ENCODE data around the gene OR2M5.
A peak's percentile ranks its signal among the peaks of the same experiment; 100 is the strongest.

Gene OR2M5, protein sequence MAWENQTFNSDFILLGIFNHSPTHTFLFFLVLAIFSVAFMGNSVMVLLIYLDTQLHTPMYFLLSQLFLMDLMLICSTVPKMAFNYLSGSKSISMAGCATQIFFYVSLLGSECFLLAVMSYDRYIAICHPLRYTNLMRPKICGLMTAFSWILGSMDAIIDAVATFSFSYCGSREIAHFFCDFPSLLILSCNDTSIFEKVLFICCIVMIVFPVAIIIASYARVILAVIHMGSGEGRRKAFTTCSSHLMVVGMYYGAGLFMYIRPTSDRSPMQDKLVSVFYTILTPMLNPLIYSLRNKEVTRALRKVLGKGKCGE

DNA sequence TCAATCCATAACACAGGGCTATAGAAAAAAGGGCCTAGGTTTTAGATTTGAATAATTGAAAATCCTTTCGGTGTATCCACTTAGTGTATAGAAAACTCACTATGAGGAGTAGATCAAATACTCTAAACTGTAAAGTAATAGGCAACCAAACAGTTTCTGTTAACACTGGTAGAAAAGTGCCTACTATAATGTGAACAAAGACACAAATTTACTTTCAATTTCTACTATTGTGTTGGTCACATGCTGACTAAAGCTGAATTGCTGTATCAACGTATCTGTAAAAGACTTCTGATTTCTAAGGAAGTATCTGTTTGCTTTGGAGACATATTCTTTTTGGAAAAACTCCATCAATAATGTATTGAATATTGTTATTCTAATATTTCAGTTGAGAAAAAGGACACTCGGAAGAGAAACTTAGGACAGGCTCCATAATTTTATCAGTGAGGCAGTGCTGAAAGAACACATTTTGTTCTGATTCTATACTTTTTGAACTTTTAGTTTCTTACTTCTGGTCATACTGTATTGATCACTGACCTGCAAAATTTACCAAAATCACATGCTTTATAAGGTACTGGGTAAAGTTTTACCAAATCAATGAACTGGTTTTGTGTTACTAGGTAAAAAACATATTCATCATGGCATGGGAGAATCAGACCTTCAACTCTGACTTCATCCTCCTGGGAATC, at the start of gene OR2M5:
Gene OR2M5, plus strand, starts transcription at position 636 of the 686 bp plus-strand sequence. Its CDS starts 0 bp downstream, at position 636.
- no peak for DNase-seq (ENCODE audit: low read depth, low spot score)
- H3K9me3 ChIP-seq (ENCODE audit: low read depth, low read length), result no peaks in the 10 kb centered on the region
- no peaks in the 10 kb centered on the region for H3K36me3 ChIP-seq (ENCODE audit: insufficient read depth, low read length)
- H3K27ac ChIP-seq, result no peak within 1 kb of the TSS
- no peak within 1 kb of the TSS for H3K4me3 ChIP-seq
- TF ChIP-seq FOXP2 (optimal IDR thresholded peaks at IDR 0.05; ENCODE audit: control extremely low read depth, extremely low read length, insufficient read depth) (no peak), POLR2AphosphoS5 (IDR thresholded peaks at IDR 0.05; ENCODE audit: borderline replicate concordance, low read depth, low read length) (no peak), EZH2 (IDR thresholded peaks at IDR 0.05) (no peak)
- no peak within 1 kb of the TSS for H3K9ac ChIP-seq (ENCODE audit: insufficient read length)

DNA sequence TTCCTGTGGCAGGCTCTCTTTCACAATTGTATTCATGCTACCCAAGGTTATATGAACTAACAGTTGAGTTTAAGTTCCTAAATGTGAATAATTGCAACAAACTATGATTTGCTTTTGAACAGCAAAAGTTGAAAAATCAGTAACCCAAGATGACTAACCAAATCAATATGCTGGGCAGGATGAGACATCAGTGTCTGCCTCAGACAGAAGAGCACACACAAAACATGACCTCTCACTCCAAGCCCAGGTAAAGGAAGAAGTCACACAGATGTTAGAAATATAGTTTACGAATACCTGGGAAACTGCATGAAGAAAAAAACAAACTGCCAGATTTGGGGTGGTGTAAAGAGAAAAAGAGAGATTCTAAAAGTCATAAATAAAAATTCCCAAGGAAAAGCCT, 46.4 kb upstream of the OR2M5 start:
- no peaks in the 10 kb centered on the region for H3K36me3 ChIP-seq (ENCODE audit: insufficient read depth, low read length)
- no peak overlapping the region for H3K4me3 ChIP-seq
- no peak for TF ChIP-seq EZH2 (IDR thresholded peaks at IDR 0.05)
- no peak for TF ChIP-seq POLR2AphosphoS5 (IDR thresholded peaks at IDR 0.05; ENCODE audit: borderline replicate concordance, low read depth, low read length)
- TF ChIP-seq FOXP2 (optimal IDR thresholded peaks at IDR 0.05; ENCODE audit: control extremely low read depth, extremely low read length, insufficient read depth), result no peak
- no peak for DNase-seq (ENCODE audit: low read depth, low spot score)
- H3K9me3 ChIP-seq (ENCODE audit: low read depth, low read length), result no peaks in the 10 kb centered on the region
- H3K27ac ChIP-seq, result no peak overlapping the region
- no peak overlapping the region for H3K9ac ChIP-seq (ENCODE audit: insufficient read length)

DNA sequence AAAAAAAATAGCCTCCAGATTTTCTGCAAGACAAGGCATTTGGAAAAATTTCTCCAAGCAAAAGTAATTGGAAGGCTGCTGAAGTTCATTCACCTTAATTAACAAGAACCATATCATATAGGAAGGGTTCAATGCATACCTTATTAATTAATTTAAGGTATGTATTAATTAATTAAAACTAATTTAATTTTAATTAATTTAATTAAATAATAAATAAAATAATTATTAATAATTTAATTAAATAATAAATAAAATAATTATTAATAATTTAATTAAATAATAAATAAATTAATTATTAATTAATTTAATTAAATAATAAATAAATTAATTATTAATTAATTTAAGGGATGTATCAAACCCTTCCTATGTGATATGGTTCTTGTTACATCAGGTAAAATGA, 42.1 kb upstream of the OR2M5 start:
- Histone ChIP-seq H3K4me3 (no peak overlapping the region), H3K36me3 (ENCODE audit: insufficient read depth, low read length) (no peaks in the 10 kb centered on the region), H3K27ac (no peak overlapping the region), H3K9me3 (ENCODE audit: low read depth, low read length) (no peaks in the 10 kb centered on the region), H3K9ac (ENCODE audit: insufficient read length) (no peak overlapping the region)
- TF ChIP-seq EZH2 (IDR thresholded peaks at IDR 0.05), result no peak
- no peak for TF ChIP-seq FOXP2 (optimal IDR thresholded peaks at IDR 0.05; ENCODE audit: control extremely low read depth, extremely low read length, insufficient read depth)
- no peak for TF ChIP-seq POLR2AphosphoS5 (IDR thresholded peaks at IDR 0.05; ENCODE audit: borderline replicate concordance, low read depth, low read length)
- DNase-seq (ENCODE audit: low read depth, low spot score), result no peak

DNA sequence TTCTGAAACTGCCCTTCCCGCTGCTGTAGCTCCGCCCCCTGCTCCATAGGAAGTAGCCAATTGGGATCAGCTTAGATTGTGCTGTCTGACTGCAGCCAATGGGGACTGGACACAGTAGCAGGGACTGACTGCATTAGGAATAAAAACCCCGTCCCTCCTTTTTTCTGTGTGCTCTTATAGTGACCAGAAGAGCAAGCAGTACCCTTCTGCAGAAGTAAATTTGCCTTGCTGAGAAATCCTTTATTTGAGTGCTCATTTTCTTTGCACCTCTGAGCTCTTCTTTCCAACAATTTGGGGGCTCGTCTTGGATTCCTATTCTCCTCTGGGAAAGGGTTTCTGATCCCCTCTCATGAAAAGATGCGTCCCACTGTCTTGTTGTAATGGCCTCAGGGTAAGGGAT, 33.8 kb upstream of the OR2M5 start:
- DNase-seq (ENCODE audit: low read depth, low spot score), result no peak
- no peak overlapping the region for H3K9ac ChIP-seq (ENCODE audit: insufficient read length)
- no peak for TF ChIP-seq POLR2AphosphoS5 (IDR thresholded peaks at IDR 0.05; ENCODE audit: borderline replicate concordance, low read depth, low read length)
- no peak for TF ChIP-seq EZH2 (IDR thresholded peaks at IDR 0.05)
- TF ChIP-seq FOXP2 (optimal IDR thresholded peaks at IDR 0.05; ENCODE audit: control extremely low read depth, extremely low read length, insufficient read depth), result no peak
- no peak overlapping the region for H3K4me3 ChIP-seq
- no peaks in the 10 kb centered on the region for H3K36me3 ChIP-seq (ENCODE audit: insufficient read depth, low read length)
- H3K9me3 ChIP-seq (ENCODE audit: low read depth, low read length), result 0 out of 2 replicates have a peak, but pooled peaks cover 6% of the 10 kb centered on the region
- no peak overlapping the region for H3K27ac ChIP-seq

DNA sequence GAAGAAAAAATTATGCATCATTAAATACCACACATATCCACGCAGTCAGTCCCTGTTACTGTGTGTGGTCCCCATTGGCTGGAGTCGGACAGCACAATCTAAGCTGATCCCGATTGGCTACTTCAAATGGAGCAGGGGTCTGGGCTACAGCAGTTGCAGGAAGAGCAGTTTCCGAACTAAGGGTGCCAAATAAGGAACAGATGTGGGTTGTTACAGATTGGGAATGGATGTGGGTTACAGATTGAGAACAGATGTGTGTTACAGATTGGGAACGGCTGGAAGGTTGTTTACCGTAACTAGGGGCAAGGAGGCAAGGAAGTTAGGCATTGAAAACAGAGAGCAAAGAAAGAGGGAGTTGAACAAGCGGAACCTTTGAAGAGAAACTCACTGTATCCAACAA, 30.1 kb upstream of the OR2M5 start:
- TF ChIP-seq POLR2AphosphoS5 (IDR thresholded peaks at IDR 0.05; ENCODE audit: borderline replicate concordance, low read depth, low read length), result peak; percentile 23; the same call in 1 of the 2 replicates
- no peak for TF ChIP-seq EZH2 (IDR thresholded peaks at IDR 0.05)
- H3K9ac ChIP-seq (ENCODE audit: insufficient read length), result no peak overlapping the region
- H3K27ac ChIP-seq, result peak overlapping the region; percentile 85
- peak overlapping the region; percentile 61 for H3K4me3 ChIP-seq
- no peaks in the 10 kb centered on the region for H3K36me3 ChIP-seq (ENCODE audit: insufficient read depth, low read length)
- peak; percentile 56 for DNase-seq (ENCODE audit: low read depth, low spot score)
- H3K9me3 ChIP-seq (ENCODE audit: low read depth, low read length), result 0 out of 2 replicates have a peak, but pooled peaks cover 6% of the 10 kb centered on the region

DNA sequence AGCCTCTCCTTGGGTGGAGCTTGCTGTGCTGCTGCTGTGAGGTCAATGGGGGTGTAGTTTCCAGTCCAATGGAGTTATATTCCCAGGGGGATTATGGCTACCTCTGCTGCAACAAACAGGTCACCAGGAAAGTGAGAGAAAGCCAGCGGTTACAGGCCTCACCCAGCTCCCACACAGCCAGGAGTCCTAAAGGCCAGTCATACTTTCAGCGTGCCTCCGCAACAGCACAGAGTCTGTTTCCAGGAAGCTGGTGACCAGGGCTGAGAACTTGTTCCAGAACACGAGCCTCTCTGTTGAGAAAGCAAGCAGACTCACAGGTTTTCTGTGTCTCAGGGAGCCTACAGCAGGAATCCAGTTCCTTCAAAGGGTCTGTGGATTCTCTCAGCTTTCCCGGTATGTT, 17.3 kb upstream of the OR2M5 start:
- no peak overlapping the region for H3K9ac ChIP-seq (ENCODE audit: insufficient read length)
- H3K4me3 ChIP-seq, result no peak overlapping the region
- no peak for TF ChIP-seq POLR2AphosphoS5 (IDR thresholded peaks at IDR 0.05; ENCODE audit: borderline replicate concordance, low read depth, low read length)
- TF ChIP-seq FOXP2 (optimal IDR thresholded peaks at IDR 0.05; ENCODE audit: control extremely low read depth, extremely low read length, insufficient read depth), result no peak
- TF ChIP-seq EZH2 (IDR thresholded peaks at IDR 0.05), result no peak
- H3K27ac ChIP-seq, result no peak overlapping the region
- peaks cover 2% of the 10 kb centered on the region; the same call in 1 of the 2 replicates for H3K9me3 ChIP-seq (ENCODE audit: low read depth, low read length)
- no peaks in the 10 kb centered on the region for H3K36me3 ChIP-seq (ENCODE audit: insufficient read depth, low read length)
- no peak for DNase-seq (ENCODE audit: low read depth, low spot score)

DNA sequence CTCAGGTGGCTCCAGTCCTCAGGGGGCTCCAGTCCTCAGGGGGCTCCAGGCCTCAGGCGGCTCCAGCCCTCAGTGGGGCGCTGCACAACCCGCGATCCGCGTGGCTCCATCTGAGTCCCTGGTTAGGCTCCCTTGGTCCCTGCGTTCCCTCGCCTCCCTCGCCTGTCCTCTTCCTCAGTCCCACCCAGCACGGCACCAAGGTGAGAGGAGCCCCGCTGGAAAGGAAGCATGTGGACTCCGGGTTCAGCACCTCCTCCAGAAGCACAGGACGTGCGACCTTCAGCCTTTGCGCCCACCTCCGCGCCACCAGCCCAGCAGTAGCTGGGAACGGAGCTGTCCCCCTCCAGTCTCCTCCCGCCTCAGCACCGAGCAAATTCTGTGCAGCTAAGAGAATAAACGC, 8.1 kb upstream of the OR2M5 start:
- H3K9me3 ChIP-seq (ENCODE audit: low read depth, low read length), result peaks cover 5% of the 10 kb centered on the region; the same call in 1 of the 2 replicates
- no peaks in the 10 kb centered on the region for H3K36me3 ChIP-seq (ENCODE audit: insufficient read depth, low read length)
- TF ChIP-seq FOXP2 (optimal IDR thresholded peaks at IDR 0.05; ENCODE audit: control extremely low read depth, extremely low read length, insufficient read depth) (no peak), EZH2 (IDR thresholded peaks at IDR 0.05) (no peak), POLR2AphosphoS5 (IDR thresholded peaks at IDR 0.05; ENCODE audit: borderline replicate concordance, low read depth, low read length) (no peak)
- no peak for DNase-seq (ENCODE audit: low read depth, low spot score)
- H3K27ac ChIP-seq, result no peak overlapping the region
- no peak overlapping the region for H3K9ac ChIP-seq (ENCODE audit: insufficient read length)
- no peak overlapping the region for H3K4me3 ChIP-seq

DNA sequence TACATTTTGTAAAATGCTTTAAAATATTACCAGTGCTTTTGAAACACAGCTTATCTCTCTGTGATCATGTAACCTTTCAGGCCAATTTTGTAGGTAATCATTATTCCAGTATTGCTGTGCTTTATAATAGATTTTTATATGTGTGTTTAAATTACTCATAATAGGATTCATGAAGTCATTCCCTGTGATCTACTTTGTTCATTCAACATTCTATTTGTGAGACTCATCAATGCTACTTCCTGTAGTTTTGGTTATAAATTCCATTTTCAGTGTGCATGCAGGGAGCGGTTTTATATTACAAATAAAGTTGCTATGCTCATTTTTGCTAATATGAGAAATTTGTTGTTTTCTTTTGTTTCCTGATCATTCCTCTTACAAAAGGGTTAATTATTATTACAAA, 4.1 kb upstream of the OR2M5 start:
- H3K27ac ChIP-seq, result peak overlapping the region; percentile 88
- DNase-seq (ENCODE audit: low read depth, low spot score), result no peak
- H3K36me3 ChIP-seq (ENCODE audit: insufficient read depth, low read length), result no peaks in the 10 kb centered on the region
- H3K9ac ChIP-seq (ENCODE audit: insufficient read length), result peak overlapping the region; percentile 55
- H3K9me3 ChIP-seq (ENCODE audit: low read depth, low read length), result no peaks in the 10 kb centered on the region
- H3K4me3 ChIP-seq, result peak overlapping the region; percentile 64
- no peak for TF ChIP-seq POLR2AphosphoS5 (IDR thresholded peaks at IDR 0.05; ENCODE audit: borderline replicate concordance, low read depth, low read length)
- no peak for TF ChIP-seq EZH2 (IDR thresholded peaks at IDR 0.05)
- no peak for TF ChIP-seq FOXP2 (optimal IDR thresholded peaks at IDR 0.05; ENCODE audit: control extremely low read depth, extremely low read length, insufficient read depth)
